K562 (cell line): ENCODE results near the gene LRRC74B. TPM values are rescaled to one million over a fixed set of nuclear protein-coding genes. Genes with fewer than 3 reads are reported as not detected.
A peak's percentile ranks its signal among the peaks of the same experiment; 100 is the strongest.

Source experiments
- JUND ChIP-seq, 2 experiments: IDR thresholded peaks; 2 replicates in 1 of 2; 3 replicates in 1 of 2; pipeline ENCODE4 v1.6.1; 2011; ENCODE audit warnings: borderline replicate concordance in 2 of 2, low read depth in 2 of 2, low read length in 2 of 2, improper control_type of control experiment in 1 of 2, missing biosample characterization in 1 of 2, missing genetic modification characterization in 1 of 2, missing genetic modification reagents in 1 of 2
- RAD21 ChIP-seq, 2 experiments: fragments of 250-450 bp in 1 of 2; fragments of 450-650 bp in 1 of 2; sonication (Bioruptor Pico) in 1 of 2; formaldehyde crosslinking in 1 of 2; IDR thresholded peaks in 1 of 2; conservative IDR thresholded peaks in 1 of 2; 2 replicates each; pipeline versions ENCODE4 v1.4.0 to v1.8.0; 2020 to 2022; ENCODE audit warnings: mild to moderate bottlenecking in 2 of 2, moderate library complexity in 1 of 2
- polyA plus RNA-seq, 8 experiments: library from polyadenylated mRNA; depleted of rRNA in 4 of 8; stranded (reverse) in 5 of 8; unstranded in 3 of 8; fragments of >200 nt; fragmentation: Nextera tagmentation in 2 of 8; fragmentation: Illumina TruSeq in 1 of 8; extraction: Ambion mirVana in 2 of 8; extraction: Trizol in 1 of 8; gene quantifications; 2 replicates each; pipeline versions ENCODE4 v1.2.1 to v1.2.3, GENCODE V29; 2011 to 2014; ENCODE audit warnings: inconsistent platforms in 1 of 8, missing spikeins in 1 of 8
- total RNA-seq, 7 experiments: library from RNA; depleted of rRNA in 6 of 7; stranded (reverse); fragments of >200 nt in 6 of 7; fragmentation: Illumina TruSeq in 2 of 7; extraction: Trizol in 2 of 7; gene quantifications; 2 replicates each; pipeline versions ENCODE4 v1.2.1 to v1.2.3, GENCODE V29; 2011 to 2021; ENCODE audit warnings: low replicate concordance in 1 of 7
- TF ChIP-seq, protein P1 (sequence below): sonication (generic); formaldehyde crosslinking; IDR thresholded peaks from 2 replicates; pipeline ENCODE4 v1.8.1; 2023; ENCODE audit warnings: missing genetic modification reagents, mild to moderate bottlenecking, borderline replicate concordance

LRRC74B gene
- total and polyA plus RNA-seq, 9 of the 15 experiments (the other 6 are each of a cell fraction or from before 2014, with no cell fraction given) = not detected

DNA sequence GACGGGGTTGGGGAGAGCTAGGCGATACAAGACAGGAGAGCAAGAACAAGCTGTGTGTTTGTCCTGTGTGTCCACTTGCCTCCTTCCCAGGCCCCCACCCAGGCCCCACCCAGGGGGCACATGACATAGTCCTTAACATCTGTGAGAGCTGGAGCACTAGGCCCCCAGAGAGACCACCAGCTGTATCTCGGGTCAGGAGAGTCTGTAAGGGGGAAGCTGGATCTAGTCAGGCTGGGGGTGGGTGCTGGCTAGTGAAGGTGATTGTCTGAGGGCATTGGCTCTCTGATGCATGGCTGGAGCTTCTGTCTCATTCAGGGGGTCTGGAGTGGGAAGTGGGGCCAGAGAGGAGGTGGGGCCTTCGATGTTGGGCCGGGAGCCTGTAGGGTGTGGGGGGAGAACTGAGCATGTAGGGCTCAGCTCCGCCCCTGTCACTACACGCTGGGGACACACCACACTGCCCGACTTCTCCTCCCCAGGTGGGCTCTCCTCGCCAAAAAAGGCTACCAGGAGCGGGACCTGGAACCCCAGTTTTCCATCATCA is 30.2 kb upstream of the LRRC74B start (continued):
- TF ChIP-seq RAD21 (CRISPR knock-in tag; conservative IDR thresholded peaks at IDR 0.05 in 1 of 2, IDR thresholded peaks at IDR 0.05 in 1 of 2) (0 out of 4 replicates have a peak, but pooled peaks of 1 of the 2 experiments have one; percentile 21), JUND (IDR thresholded peaks at IDR 0.05; ENCODE audit: borderline replicate concordance, low read depth, low read length) (no peak), JUND (tag; IDR thresholded peaks at IDR 0.05; ENCODE audit: borderline replicate concordance, low read depth, low read length) (no peak)
- TF ChIP-seq, protein P1, sequence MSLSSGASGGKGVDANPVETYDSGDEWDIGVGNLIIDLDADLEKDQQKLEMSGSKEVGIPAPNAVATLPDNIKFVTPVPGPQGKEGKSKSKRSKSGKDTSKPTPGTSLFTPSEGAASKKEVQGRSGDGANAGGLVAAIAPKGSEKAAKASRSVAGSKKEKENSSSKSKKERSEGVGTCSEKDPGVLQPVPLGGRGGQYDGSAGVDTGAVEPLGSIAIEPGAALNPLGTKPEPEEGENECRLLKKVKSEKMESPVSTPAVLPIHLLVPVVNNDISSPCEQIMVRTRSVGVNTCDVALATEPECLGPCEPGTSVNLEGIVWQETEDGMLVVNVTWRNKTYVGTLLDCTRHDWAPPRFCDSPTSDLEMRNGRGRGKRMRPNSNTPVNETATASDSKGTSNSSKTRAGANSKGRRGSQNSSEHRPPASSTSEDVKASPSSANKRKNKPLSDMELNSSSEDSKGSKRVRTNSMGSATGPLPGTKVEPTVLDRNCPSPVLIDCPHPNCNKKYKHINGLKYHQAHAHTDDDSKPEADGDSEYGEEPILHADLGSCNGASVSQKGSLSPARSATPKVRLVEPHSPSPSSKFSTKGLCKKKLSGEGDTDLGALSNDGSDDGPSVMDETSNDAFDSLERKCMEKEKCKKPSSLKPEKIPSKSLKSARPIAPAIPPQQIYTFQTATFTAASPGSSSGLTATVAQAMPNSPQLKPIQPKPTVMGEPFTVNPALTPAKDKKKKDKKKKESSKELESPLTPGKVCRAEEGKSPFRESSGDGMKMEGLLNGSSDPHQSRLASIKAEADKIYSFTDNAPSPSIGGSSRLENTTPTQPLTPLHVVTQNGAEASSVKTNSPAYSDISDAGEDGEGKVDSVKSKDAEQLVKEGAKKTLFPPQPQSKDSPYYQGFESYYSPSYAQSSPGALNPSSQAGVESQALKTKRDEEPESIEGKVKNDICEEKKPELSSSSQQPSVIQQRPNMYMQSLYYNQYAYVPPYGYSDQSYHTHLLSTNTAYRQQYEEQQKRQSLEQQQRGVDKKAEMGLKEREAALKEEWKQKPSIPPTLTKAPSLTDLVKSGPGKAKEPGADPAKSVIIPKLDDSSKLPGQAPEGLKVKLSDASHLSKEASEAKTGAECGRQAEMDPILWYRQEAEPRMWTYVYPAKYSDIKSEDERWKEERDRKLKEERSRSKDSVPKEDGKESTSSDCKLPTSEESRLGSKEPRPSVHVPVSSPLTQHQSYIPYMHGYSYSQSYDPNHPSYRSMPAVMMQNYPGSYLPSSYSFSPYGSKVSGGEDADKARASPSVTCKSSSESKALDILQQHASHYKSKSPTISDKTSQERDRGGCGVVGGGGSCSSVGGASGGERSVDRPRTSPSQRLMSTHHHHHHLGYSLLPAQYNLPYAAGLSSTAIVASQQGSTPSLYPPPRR (CRISPR knock-in tag) = no peak
